ENCODE data around the gene VWA7. TPM values are rescaled to one million over a fixed set of nuclear protein-coding genes. Genes with fewer than 3 reads are reported as not detected.
A peak's percentile ranks its signal among the peaks of the same experiment; 100 is the strongest.

VWA7 gene
- total and polyA plus RNA-seq, 4 donors = 1.8 to 4.3 (median 3.4) TPM

DNA sequence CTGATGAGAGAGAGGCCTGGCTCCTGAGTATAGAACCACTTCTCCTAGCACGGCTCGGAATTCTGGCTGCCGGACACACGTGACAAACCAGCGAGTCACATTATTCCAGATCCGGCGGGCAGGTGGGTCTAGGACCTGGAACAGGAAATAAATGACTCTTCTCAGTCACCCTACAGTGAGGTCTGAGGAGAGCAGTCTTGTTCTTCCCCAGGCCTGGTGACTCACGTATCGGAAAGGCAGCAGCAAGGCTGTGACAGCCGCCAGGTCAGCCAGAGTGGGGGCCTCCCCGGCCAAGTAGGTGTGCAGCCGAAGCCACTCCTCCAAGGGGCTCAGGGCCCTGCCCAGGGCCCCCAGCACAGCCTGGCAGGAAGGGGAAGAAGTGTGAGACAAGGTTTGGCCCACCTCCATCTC, 15.6 kb upstream of the VWA7 start:
- Histone ChIP-seq H3K27me3 (ENCODE audit: control insufficient read depth, insufficient read depth, low read length) (no peaks in the 10 kb centered on the region), H3K4me3 (ENCODE audit: low read depth, low read length) (no peak overlapping the region), H3K9me3 (ENCODE audit: control insufficient read depth, insufficient read depth, low read length) (no peaks in the 10 kb centered on the region), H3K27ac (ENCODE audit: low read depth, low read length) (no peak overlapping the region), H3K36me3 (ENCODE audit: control insufficient read depth, insufficient read depth, low read length) (peaks cover 38% of the 10 kb centered on the region), H3K4me1 (ENCODE audit: control insufficient read depth, insufficient read depth, low read length) (peaks cover 24% of the 10 kb centered on the region)
- 94% methylated on average over 10 of the region's 12 CpGs for WGBS (ENCODE audit: insufficient coverage)
- no peak for DNase-seq (ENCODE audit: low read depth in 4 of 6, low spot score in 6 of 6)

GRCh38 chr6:31792090-31792374, 14.9 kb upstream of the VWA7 start:
- H3K36me3 ChIP-seq (ENCODE audit: control insufficient read depth, insufficient read depth, low read length) = peaks cover 37% of the 10 kb centered on the region
- no peak for DNase-seq (ENCODE audit: low read depth in 4 of 6, low spot score in 6 of 6)
- no peaks in the 10 kb centered on the region for H3K9me3 ChIP-seq (ENCODE audit: control insufficient read depth, insufficient read depth, low read length)
- no peak overlapping the region for H3K4me3 ChIP-seq (ENCODE audit: low read depth, low read length)
- no peak overlapping the region for H3K27ac ChIP-seq (ENCODE audit: low read depth, low read length)
- H3K27me3 ChIP-seq (ENCODE audit: control insufficient read depth, insufficient read depth, low read length) = no peaks in the 10 kb centered on the region
- H3K4me1 ChIP-seq (ENCODE audit: control insufficient read depth, insufficient read depth, low read length) = peaks cover 24% of the 10 kb centered on the region
- WGBS (ENCODE audit: insufficient coverage) = no CpG with 5 or more reads among the region's 3 CpGs

- 61% methylated on average over 10 of the region's 12 CpGs for WGBS (ENCODE audit: insufficient coverage)
- no peak overlapping the region for H3K27ac ChIP-seq (ENCODE audit: low read depth, low read length)
- H3K4me3 ChIP-seq (ENCODE audit: low read depth, low read length) = peak overlapping the region; percentile 16
- no peaks in the 10 kb centered on the region for H3K27me3 ChIP-seq (ENCODE audit: control insufficient read depth, insufficient read depth, low read length)
- DNase-seq (ENCODE audit: low read depth in 4 of 6, low spot score in 6 of 6) = peak in 4 of 6 donors; percentile 48 to 90 (median 70)
- peaks cover 40% of the 10 kb centered on the region for H3K36me3 ChIP-seq (ENCODE audit: control insufficient read depth, insufficient read depth, low read length)
- H3K4me1 ChIP-seq (ENCODE audit: control insufficient read depth, insufficient read depth, low read length) = peaks cover 24% of the 10 kb centered on the region
- H3K9me3 ChIP-seq (ENCODE audit: control insufficient read depth, insufficient read depth, low read length) = no peaks in the 10 kb centered on the region
These were observed 14.4 kb upstream of the VWA7 start for GRCh38 chr6:31791324-31792089.

GRCh38 chr6:31785475-31785874, 8.3 kb upstream of the VWA7 start:
- H3K36me3 ChIP-seq (ENCODE audit: control insufficient read depth, insufficient read depth, low read length) = peaks cover 76% of the 10 kb centered on the region
- no peak overlapping the region for H3K27ac ChIP-seq (ENCODE audit: low read depth, low read length)
- DNase-seq (ENCODE audit: low read depth in 4 of 6, low spot score in 6 of 6) = no peak
- peaks cover 15% of the 10 kb centered on the region for H3K4me1 ChIP-seq (ENCODE audit: control insufficient read depth, insufficient read depth, low read length)
- H3K9me3 ChIP-seq (ENCODE audit: control insufficient read depth, insufficient read depth, low read length) = no peaks in the 10 kb centered on the region
- H3K4me3 ChIP-seq (ENCODE audit: low read depth, low read length) = no peak overlapping the region
- 100% methylated on average over 6 of the region's 11 CpGs for WGBS (ENCODE audit: insufficient coverage)
- no peaks in the 10 kb centered on the region for H3K27me3 ChIP-seq (ENCODE audit: control insufficient read depth, insufficient read depth, low read length)

GRCh38 chr6:31784098-31784925, 7.2 kb upstream of the VWA7 start:
- no peak overlapping the region for H3K27ac ChIP-seq (ENCODE audit: low read depth, low read length)
- H3K4me3 ChIP-seq (ENCODE audit: low read depth, low read length) = no peak overlapping the region
- H3K36me3 ChIP-seq (ENCODE audit: control insufficient read depth, insufficient read depth, low read length) = peaks cover 80% of the 10 kb centered on the region
- WGBS (ENCODE audit: insufficient coverage) = 97% methylated on average over 14 of the region's 15 CpGs
- H3K4me1 ChIP-seq (ENCODE audit: control insufficient read depth, insufficient read depth, low read length) = peaks cover 15% of the 10 kb centered on the region
- DNase-seq (ENCODE audit: low read depth in 4 of 6, low spot score in 6 of 6) = peak in 1 of 6 donors; percentile 29
- H3K27me3 ChIP-seq (ENCODE audit: control insufficient read depth, insufficient read depth, low read length) = no peaks in the 10 kb centered on the region
- H3K9me3 ChIP-seq (ENCODE audit: control insufficient read depth, insufficient read depth, low read length) = no peaks in the 10 kb centered on the region

- 92% methylated on average over 32 of the region's 32 CpGs for WGBS (ENCODE audit: insufficient coverage)
- H3K27ac ChIP-seq (ENCODE audit: low read depth, low read length) = no peak overlapping the region
- no peaks in the 10 kb centered on the region for H3K27me3 ChIP-seq (ENCODE audit: control insufficient read depth, insufficient read depth, low read length)
- no peaks in the 10 kb centered on the region for H3K9me3 ChIP-seq (ENCODE audit: control insufficient read depth, insufficient read depth, low read length)
- peaks cover 93% of the 10 kb centered on the region for H3K36me3 ChIP-seq (ENCODE audit: control insufficient read depth, insufficient read depth, low read length)
- DNase-seq (ENCODE audit: low read depth in 4 of 6, low spot score in 6 of 6) = no peak
- H3K4me3 ChIP-seq (ENCODE audit: low read depth, low read length) = no peak overlapping the region
- H3K4me1 ChIP-seq (ENCODE audit: control insufficient read depth, insufficient read depth, low read length) = peaks cover 18% of the 10 kb centered on the region
These were observed 5.2 kb upstream of the VWA7 start for GRCh38 chr6:31782126-31782855.

DNA sequence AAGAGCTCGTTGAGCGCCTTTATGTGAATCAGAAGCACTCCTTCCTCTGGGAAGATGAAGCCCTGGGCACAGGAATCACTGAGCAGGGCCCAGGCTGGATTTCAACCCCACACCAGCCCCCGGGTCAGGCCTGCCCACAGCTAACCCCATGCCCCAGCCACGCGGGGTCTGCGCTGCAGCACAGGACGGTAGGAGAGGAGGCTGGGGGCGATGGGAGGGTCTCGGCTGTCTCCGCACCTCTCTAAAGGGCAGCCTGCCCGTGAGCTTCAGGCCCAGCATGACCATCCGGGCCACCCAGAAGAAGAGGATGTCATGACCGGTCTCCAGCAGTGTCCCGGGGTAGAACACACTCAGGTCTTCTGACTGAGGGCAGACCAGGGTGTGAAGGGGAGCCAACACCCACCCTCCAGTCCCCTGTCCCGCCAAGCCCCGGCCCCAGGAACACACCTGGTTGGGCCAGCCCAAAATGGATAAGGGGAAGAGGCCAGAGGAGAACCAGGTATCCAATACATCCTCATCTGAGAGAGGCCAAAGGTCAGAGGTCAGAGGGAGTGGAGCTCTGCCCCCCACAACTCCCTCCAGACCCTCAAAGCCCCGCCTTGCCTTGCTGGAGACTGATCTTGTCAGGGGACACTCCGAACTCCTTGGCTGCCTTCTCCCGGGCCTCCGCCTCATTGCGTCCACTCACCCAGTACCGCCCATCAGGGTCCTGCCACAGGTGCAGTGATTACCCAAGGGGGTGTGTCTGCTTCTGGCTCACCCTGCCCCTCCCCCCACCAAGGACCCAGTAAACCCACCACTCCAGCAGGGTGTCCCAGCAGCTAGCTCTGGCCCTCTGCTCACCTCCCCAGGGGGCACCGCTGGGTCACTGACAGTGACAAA, 4.4 kb upstream of the VWA7 start:
- peaks cover 97% of the 10 kb centered on the region for H3K36me3 ChIP-seq (ENCODE audit: control insufficient read depth, insufficient read depth, low read length)
- WGBS (ENCODE audit: insufficient coverage) = 91% methylated on average over 17 of the region's 23 CpGs
- no peaks in the 10 kb centered on the region for H3K9me3 ChIP-seq (ENCODE audit: control insufficient read depth, insufficient read depth, low read length)
- H3K27me3 ChIP-seq (ENCODE audit: control insufficient read depth, insufficient read depth, low read length) = no peaks in the 10 kb centered on the region
- peaks cover 26% of the 10 kb centered on the region for H3K4me1 ChIP-seq (ENCODE audit: control insufficient read depth, insufficient read depth, low read length)
- no peak overlapping the region for H3K4me3 ChIP-seq (ENCODE audit: low read depth, low read length)
- no peak overlapping the region for H3K27ac ChIP-seq (ENCODE audit: low read depth, low read length)
- DNase-seq (ENCODE audit: low read depth in 4 of 6, low spot score in 6 of 6) = no peak

DNA sequence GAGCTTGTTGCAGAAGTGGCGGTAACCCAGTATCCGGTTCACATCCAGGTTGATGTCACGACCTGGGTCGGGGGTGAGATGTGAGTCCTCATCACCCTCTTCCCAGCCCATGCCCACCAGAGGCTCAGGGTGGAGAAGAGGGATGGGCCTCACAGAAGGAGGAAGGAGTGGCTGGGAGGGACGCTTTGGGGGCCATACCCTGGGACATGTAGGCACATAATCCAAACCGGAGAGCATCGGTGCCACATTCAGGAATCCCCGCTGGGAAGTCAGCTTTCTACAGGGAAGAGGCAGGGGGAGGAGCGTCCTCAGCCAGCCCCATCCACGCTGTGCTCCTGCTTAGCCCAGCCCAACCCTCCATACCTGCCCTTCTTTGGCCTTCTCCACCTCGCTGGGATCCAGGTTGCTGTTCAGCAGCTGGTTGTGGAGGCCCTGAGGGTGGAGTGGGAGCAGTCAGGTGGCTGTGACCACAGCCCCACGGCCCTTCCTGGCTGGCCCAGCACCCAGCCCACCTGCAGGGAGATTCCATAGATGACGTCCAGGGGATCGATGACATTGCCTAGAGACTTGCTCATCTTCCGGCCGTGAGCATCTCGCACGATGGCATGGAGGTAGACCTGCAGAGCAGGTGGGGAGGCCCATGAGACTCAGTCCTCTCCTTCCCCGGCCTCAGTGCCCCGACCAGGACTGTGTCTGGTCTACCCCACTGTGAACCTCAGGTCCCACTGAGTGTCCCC, 3.5 kb upstream of the VWA7 start:
- no peaks in the 10 kb centered on the region for H3K27me3 ChIP-seq (ENCODE audit: control insufficient read depth, insufficient read depth, low read length)
- peaks cover 27% of the 10 kb centered on the region for H3K4me1 ChIP-seq (ENCODE audit: control insufficient read depth, insufficient read depth, low read length)
- no peaks in the 10 kb centered on the region for H3K9me3 ChIP-seq (ENCODE audit: control insufficient read depth, insufficient read depth, low read length)
- peaks cover 95% of the 10 kb centered on the region for H3K36me3 ChIP-seq (ENCODE audit: control insufficient read depth, insufficient read depth, low read length)
- no peak overlapping the region for H3K27ac ChIP-seq (ENCODE audit: low read depth, low read length)
- WGBS (ENCODE audit: insufficient coverage) = 88% methylated on average over 9 of the region's 20 CpGs
- H3K4me3 ChIP-seq (ENCODE audit: low read depth, low read length) = no peak overlapping the region
- DNase-seq (ENCODE audit: low read depth in 4 of 6, low spot score in 6 of 6) = no peak
